SU-DHL-6 (cell line): ENCODE data around the gene FGF22.
"Not testable (repeated sequence)": the region's sequence is repeated elsewhere in the genome, so short reads cannot be mapped to it uniquely, and the experiment has no call there.

Experiments
- H2AFZ ChIP-seq: fragments of 200-600 bp; sonication (generic); 2 replicates; pipeline ENCODE4 v1.6.1; 2014; ENCODE audit warnings: low read depth, mild to moderate bottlenecking, moderate library complexity, mixed read lengths, antibody characterized with exemption, low read length; ENCODE audit not compliant: severe bottlenecking
- H3F3A ChIP-seq: fragments of 200-600 bp; shearing (Covaris generic); 2 replicates; pipeline ENCODE4 v1.6.0; 2016; ENCODE audit warnings: antibody characterized with exemption, mild to moderate bottlenecking; ENCODE audit not compliant: insufficient read depth
- H3K27ac ChIP-seq: fragments of 200-600 bp; sonication (generic); 2 replicates; pipeline ENCODE4 v1.5.1; 2016; ENCODE audit warnings: low read depth, mild to moderate bottlenecking, low read length, moderate library complexity, mixed read lengths
- H3K27me3 ChIP-seq: fragments of 200-600 bp; sonication (generic), shearing (Covaris generic); 2 replicates; pipeline ENCODE4 v1.6.0; 2014; ENCODE audit warnings: mild to moderate bottlenecking, low read length
- H3K36me3 ChIP-seq: fragments of 200-600 bp; sonication (generic); 2 replicates; pipeline ENCODE4 v1.6.1; 2014; ENCODE audit warnings: mild to moderate bottlenecking, low read length, mixed read lengths
- H3K4me2 ChIP-seq: fragments of 300-600, 200-600 bp; shearing (Covaris generic), sonication (generic); 2 replicates; pipeline ENCODE4 v1.6.0; 2014; ENCODE audit warnings: low read length, low read depth, mild to moderate bottlenecking; ENCODE audit not compliant: poor library complexity, severe bottlenecking
- H3K4me3 ChIP-seq: fragments of 200-600 bp; sonication (generic); 2 replicates; pipeline ENCODE4 v1.5.1; 2014; ENCODE audit warnings: antibody characterized with exemption, low read length, mild to moderate bottlenecking, mixed read lengths; ENCODE audit not compliant: insufficient read depth, poor library complexity, severe bottlenecking
- H3K79me2 ChIP-seq: fragments of 200-600 bp; sonication (generic); 2 replicates; pipeline ENCODE4 v1.6.1; 2014; ENCODE audit warnings: mild to moderate bottlenecking, low read length, moderate library complexity; ENCODE audit not compliant: insufficient read depth
- H3K9ac ChIP-seq: fragments of 200-600 bp; sonication (generic); 2 replicates; pipeline ENCODE4 v1.7.0; 2014; ENCODE audit warnings: mild to moderate bottlenecking, low read length
- H3K9me2 ChIP-seq: fragments of 200-600 bp; sonication (generic); replicated peaks from 2 replicates; pipeline ENCODE4 v1.6.1; 2014; ENCODE audit warnings: low read length; ENCODE audit not compliant: insufficient read depth
- H3K9me3 ChIP-seq: fragments of 200-600 bp; sonication (generic); 2 replicates; pipeline ENCODE4 v1.6.1; 2014; ENCODE audit warnings: low read length, mixed read lengths; ENCODE audit not compliant: insufficient read depth
- H4K20me1 ChIP-seq: fragments of 200-600 bp; sonication (generic); 2 replicates; pipeline ENCODE4 v1.6.1; 2014; ENCODE audit warnings: low read depth, mild to moderate bottlenecking, antibody characterized with exemption, low read length, moderate library complexity, mixed read lengths
- CTCF ChIP-seq: fragments of 200-600 bp; sonication (generic); IDR thresholded peaks from one replicate; pipeline ENCODE4 v1.5.1; 2017; ENCODE audit warnings: antibody characterized with exemption, mild to moderate bottlenecking, low read length, moderate library complexity; ENCODE audit not compliant: insufficient read depth, poor library complexity, severe bottlenecking
- EZH2phosphoT487 ChIP-seq: fragments of 200-600 bp; sonication (generic), shearing (Covaris generic); conservative IDR thresholded peaks from 2 replicates; pipeline ENCODE4 v1.6.1; 2018; ENCODE audit warnings: mild to moderate bottlenecking, antibody characterized with exemption, low read length, moderate library complexity, mixed read lengths

FGF22 gene

GRCh38 chr19:601790-602189 is 37.9 kb upstream of the FGF22 start:
- Histone ChIP-seq H3K4me3 (no peak overlapping the region), H3F3A (no peaks in the 10 kb centered on the region), H3K27me3 (no peaks in the 10 kb centered on the region), H3K4me2 (no peak overlapping the region), H3K79me2 (no peaks in the 10 kb centered on the region), H2AFZ (no peak overlapping the region), H3K9ac (no peak overlapping the region), H4K20me1 (no peaks in the 10 kb centered on the region), H3K9me3 (no peaks in the 10 kb centered on the region), H3K27ac (no peak overlapping the region), H3K9me2 (no peaks in the 10 kb centered on the region), H3K36me3 (no peaks in the 10 kb centered on the region)
- TF ChIP-seq EZH2phosphoT487, result no peak
- no peak for TF ChIP-seq CTCF

- H3K9ac ChIP-seq, result no peak overlapping the region
- H3F3A ChIP-seq, result no peaks in the 10 kb centered on the region
- no peaks in the 10 kb centered on the region for H3K9me2 ChIP-seq
- no peak overlapping the region for H3K4me3 ChIP-seq
- H4K20me1 ChIP-seq, result no peaks in the 10 kb centered on the region
- no peaks in the 10 kb centered on the region for H3K9me3 ChIP-seq
- no peak overlapping the region for H3K27ac ChIP-seq
- TF ChIP-seq EZH2phosphoT487, result no peak
- no peak for TF ChIP-seq CTCF
- no peaks in the 10 kb centered on the region for H3K79me2 ChIP-seq
- H3K36me3 ChIP-seq, result no peaks in the 10 kb centered on the region
- no peaks in the 10 kb centered on the region for H3K27me3 ChIP-seq
- H3K4me2 ChIP-seq, result no peak overlapping the region
- H2AFZ ChIP-seq, result no peak overlapping the region
Measured at GRCh38 chr19:602391-603301, 37.0 kb upstream of the FGF22 start.

- H3K4me3 ChIP-seq, H3K9me2 ChIP-seq, H2AFZ ChIP-seq, H3K79me2 ChIP-seq, H3K27ac ChIP-seq, H3K9ac ChIP-seq, H3K9me3 ChIP-seq, H3F3A ChIP-seq, H3K4me2 ChIP-seq, H3K27me3 ChIP-seq, H4K20me1 ChIP-seq, H3K36me3 ChIP-seq: not testable (repeated sequence)
Measured at GRCh38 chr19:603302-603639, 36.4 kb upstream of the FGF22 start.

- H3K27ac ChIP-seq, H3K9me2 ChIP-seq, H3K9ac ChIP-seq, H3K4me2 ChIP-seq, H3K4me3 ChIP-seq, H3K36me3 ChIP-seq, H3F3A ChIP-seq, H3K79me2 ChIP-seq, H2AFZ ChIP-seq, H4K20me1 ChIP-seq, H3K27me3 ChIP-seq, H3K9me3 ChIP-seq: not testable (repeated sequence)
Measured at GRCh38 chr19:603779-604178, 35.9 kb upstream of the FGF22 start.
